ENCODE results near the gene ADGRL2.

GRCh38 chr1:81846630-81847029 lies 45.9 kb downstream of the ADGRL2 start:
- TF ChIP-seq CTCF (IDR thresholded peaks at IDR 0.05; ENCODE audit: insufficient read depth, low read depth, low read length) (no peak), EZH2 (IDR thresholded peaks at IDR 0.05; ENCODE audit: insufficient read depth, low read length) (no peak)

Measured in astrocyte (in vitro differentiated cells and primary cell).